ENCODE results near the gene RER1.
"Not testable (repeated sequence)": the region's sequence is repeated elsewhere in the genome, so short reads cannot be mapped to it uniquely, and the experiment has no call there.

The RER1 gene

DNA sequence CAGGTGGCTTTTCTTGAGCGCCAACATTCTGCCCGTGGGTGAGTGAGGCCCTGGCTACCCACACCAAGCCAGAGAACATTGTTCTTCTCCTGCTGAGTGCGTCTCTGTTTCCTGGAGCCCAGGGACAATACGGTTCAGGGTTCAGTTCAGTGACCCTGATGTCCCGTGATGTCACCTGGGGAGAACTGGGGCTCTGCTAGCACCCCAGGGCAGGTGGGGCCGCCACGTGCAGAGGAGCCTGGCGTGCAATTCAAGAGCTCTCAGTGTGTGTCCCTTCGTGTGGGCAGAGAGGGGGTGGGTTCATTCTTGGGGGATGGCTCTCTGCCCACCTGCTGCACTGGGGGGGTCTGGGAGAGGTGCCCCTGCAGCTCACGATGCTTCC, 38.9 kb downstream of the RER1 start:
- in situ Hi-C loops (cut with HindIII; ENCODE audit: low pct_ligation_motif_present, low pct_unique_long_range_greater_than_20kb, low sequenced_read_pairs) = no loop called here
- no peak for DNase-seq

DNA sequence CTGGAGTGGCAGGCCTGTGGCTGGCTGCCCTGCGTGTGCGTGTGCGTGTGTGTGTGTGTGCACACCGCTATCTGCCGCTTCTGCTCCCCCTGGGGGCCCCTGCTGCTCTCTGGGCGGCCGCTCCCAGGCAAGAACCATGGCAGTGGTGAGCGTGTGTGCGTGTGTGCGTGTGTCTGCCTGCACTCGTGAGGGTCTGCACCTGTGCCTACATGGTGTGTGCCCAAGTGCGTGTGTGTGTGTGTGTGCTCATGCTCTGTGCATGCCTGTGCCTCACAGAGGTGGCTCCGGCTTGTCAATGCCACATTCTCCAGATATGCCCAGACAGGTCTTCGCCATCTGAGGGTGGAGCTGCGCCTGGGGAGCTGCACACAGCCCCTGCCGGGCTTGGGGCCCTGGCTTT, 39.5 kb downstream of the RER1 start:
- in situ Hi-C loops (cut with HindIII; ENCODE audit: low pct_ligation_motif_present, low pct_unique_long_range_greater_than_20kb, low sequenced_read_pairs) = no loop called here
- DNase-seq = no peak

DNA sequence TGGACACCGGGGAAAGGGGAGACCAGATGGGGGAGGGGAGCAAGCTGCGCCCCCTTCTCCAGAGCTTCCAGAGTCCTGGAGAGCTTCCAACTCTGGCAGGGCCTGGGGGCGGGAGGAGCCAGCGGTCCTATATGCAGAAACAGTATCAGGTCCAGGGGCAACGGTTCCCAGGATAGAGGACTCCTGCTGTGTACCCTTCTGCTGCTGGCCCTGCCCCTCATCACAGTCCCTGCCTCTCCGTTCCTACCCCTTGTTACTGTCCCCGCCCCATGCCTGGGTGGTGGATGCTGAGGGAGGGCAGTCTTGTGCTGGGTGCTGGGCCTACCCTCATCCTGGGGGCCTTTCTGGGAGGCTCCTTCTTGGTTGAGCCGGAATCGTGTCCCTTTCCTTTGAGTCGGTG, 39.9 kb downstream of the RER1 start:
- no peak for DNase-seq
- in situ Hi-C loops (cut with HindIII; ENCODE audit: low pct_ligation_motif_present, low pct_unique_long_range_greater_than_20kb, low sequenced_read_pairs) = no loop called here

DNA sequence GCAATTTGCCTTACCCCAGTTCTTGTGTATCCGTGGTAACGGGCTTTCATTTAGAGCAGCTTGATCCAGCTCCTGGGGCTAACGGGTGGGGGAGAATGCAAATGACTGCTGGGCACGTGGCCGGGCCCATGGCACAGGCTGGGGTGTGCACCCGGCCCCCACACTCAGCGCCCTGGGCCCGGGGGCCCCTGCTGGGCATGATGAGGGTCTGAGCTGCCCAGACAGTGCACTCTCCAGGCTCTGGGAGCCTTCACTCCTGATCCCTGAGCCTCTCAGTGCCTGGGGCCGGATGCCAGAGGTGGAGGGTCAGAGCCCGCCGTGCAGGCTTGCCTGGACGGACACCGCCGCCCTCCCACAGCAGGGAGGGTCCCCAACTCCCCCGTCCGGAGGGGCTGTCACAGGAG, 40.8 kb downstream of the RER1 start:
- in situ Hi-C loops (cut with HindIII; ENCODE audit: low pct_ligation_motif_present, low pct_unique_long_range_greater_than_20kb, low sequenced_read_pairs) = no loop called here
- DNase-seq = no peak

DNA sequence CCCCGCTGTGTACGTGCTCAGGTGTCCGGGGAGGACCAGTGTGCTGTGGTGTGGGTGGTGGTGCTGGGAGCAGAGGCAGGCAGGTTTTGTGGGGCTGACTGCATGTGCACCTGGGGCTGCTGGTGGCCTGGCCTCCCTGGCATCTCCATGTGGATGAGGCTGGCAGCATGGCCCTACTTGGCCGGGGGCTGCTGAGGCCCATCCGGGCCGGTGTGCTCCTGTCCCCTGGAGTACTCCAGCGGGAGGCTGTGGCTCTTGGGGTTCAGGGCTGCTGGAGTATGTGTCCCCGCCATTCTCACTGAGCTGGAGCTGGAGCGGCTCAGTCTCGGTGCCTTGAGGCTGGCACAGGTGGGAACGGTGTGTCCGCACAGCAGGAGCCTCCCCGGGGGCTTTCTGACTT, 41.6 kb downstream of the RER1 start:
- DNase-seq = no peak
- in situ Hi-C loops (cut with HindIII; ENCODE audit: low pct_ligation_motif_present, low pct_unique_long_range_greater_than_20kb, low sequenced_read_pairs) = no loop called here

DNA sequence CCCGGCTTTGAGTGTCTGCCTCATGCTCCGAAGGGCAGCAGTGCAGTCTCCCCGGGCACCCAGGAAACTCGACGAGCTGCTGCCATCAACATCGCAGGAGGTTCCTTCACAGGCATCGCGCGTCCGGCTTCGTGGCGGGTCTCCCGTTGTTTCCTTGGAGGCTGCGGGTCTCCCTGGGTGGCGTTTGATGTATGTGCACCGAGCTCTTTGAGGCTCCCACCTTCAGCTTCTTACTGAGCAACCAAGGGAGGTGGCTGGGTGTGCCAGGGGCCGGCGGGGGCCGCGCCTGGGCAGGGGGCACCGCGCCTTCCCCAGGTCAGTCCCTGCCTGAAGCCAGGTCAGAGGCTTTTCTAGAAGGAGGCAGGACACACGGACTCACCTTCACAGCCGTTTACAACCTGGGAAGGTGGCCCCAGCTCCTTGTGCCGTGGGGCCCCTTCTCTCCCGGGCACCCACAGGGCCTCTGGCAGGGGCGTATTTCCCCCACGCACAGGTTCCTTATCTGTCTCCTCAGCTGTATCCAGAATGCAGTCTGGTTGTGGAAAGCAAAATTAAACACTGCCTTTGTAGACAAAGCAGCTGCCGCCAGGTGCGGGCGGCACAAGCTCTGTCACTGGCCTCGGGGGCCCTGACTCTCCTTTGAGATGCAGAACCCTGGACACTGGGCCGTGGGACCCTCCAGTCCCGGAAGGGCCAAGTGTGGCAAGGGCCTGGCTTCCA, 42.5 kb downstream of the RER1 start:
- DNase-seq = no peak
- in situ Hi-C loops (cut with HindIII; ENCODE audit: low pct_ligation_motif_present, low pct_unique_long_range_greater_than_20kb, low sequenced_read_pairs) = no loop called here

DNA sequence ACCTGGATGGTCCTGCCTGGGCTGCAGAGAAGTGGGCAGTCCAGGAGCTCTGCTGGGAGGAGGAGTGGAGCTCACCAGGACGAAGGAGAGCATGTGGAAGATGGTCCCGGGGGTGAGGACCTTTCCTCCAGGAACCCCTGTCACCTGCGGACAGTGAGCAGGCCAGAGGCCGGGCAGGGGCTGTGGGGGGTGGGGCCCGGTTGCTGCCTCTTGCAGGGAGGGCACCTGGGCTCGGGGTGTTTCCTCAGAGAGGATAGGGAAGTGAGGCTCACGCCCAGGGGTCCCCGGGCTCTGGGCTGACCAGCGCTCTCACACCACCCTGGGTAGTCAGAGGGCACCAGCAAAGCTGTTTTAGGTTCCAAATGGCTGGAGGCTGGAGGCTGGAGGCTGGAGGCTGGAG, 43.5 kb downstream of the RER1 start:
- in situ Hi-C loops (cut with HindIII; ENCODE audit: low pct_ligation_motif_present, low pct_unique_long_range_greater_than_20kb, low sequenced_read_pairs) = no loop called here
- no peak for DNase-seq

DNA sequence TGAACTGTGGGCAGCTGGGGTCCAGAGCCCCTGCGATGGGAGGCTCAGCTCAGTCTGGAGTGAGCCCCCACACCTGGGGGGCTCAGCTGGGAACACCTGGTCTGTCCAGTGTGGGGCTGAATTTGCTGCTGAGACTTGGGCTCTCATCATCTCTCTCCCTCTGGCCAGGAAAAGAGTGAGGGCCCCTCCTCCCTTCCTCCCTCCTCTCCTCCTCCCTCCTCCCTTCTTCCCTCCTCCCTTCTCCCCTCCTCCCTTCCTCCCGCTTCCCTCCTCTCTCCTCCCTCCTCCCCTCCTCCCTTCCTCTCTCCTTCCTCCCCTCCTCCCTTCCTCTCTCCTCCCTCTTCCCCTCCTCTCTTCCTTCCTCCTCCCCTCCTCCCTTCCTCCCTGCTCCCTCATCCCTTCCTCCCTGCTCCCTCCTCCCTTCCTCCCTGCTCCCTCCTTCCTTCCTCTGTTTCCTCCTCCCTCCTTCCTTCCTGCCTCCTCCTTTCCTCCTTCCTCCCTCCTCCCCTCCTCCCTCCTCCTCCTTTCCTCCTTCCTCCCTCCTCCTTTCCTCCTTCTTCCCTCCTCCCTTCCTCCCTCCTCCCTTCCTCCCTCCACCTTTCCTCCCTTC, 44.2 kb downstream of the RER1 start:
- in situ Hi-C loops (cut with HindIII; ENCODE audit: low pct_ligation_motif_present, low pct_unique_long_range_greater_than_20kb, low sequenced_read_pairs) = no loop called here
- DNase-seq = no peak

DNA sequence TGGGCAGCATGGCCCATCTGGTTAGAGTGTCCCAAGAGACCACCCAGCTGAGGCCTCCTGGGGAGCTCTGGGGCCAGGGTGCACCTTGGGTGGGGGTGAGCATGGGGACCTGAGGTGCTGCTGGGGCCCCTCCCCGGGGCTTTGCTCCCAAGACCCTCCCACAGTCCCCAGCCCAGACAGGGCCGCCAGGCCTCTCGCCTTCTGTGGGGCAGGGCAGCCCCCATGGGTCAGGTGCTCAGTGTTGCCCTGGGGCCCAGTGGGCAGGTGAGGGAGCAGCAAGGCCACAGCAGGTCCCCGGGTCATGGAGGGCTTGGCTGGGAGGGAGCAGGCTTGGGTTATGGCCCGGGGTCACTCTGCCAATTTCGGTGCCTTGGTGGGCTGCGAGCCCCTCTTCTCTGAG, 45.2 kb downstream of the RER1 start:
- in situ Hi-C loops (cut with HindIII; ENCODE audit: low pct_ligation_motif_present, low pct_unique_long_range_greater_than_20kb, low sequenced_read_pairs) = no loop called here
- no peak for DNase-seq

DNA sequence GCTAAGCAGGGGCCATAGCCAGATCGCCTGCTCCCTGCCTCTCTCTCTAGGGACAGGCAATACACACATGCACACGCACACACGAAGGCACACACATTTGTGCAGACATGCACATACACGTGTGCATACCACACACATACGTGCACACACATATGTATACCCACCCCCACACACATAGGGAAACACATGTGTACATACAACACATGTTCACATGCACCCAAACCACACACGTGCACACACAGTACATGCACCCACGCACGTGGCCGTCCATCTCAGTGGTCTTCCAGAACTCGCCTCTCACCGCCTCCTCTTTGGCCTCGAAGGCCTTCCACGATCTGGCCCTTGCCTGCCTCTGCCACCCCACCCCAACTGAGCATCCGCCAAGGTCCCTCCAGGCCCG, 46.0 kb downstream of the RER1 start:
- in situ Hi-C loops (cut with HindIII; ENCODE audit: low pct_ligation_motif_present, low pct_unique_long_range_greater_than_20kb, low sequenced_read_pairs) = no loop called here
- no peak for DNase-seq

DNA sequence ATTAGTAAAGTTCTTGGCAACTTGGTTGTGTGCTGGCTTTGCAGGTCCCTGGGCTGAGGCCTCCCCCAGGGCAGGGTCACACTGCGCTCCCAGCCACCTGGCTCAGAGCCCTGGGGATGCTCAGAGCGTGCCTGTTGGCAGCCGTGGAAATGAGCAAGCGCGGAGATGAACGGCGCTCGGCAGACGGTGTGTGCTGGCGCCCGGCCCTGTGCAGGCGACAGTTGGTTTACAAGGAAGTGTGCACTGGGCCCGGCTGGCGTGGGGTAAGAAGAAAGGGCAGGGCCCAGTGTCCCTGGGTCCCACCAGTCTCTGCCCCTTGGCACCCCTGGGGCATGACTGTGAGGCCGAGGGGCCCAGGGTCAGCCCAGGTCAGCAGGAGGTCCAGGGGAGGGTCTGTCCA, 46.4 kb downstream of the RER1 start:
- no peak for DNase-seq
- in situ Hi-C loops (cut with HindIII; ENCODE audit: low pct_ligation_motif_present, low pct_unique_long_range_greater_than_20kb, low sequenced_read_pairs) = no loop called here

DNA sequence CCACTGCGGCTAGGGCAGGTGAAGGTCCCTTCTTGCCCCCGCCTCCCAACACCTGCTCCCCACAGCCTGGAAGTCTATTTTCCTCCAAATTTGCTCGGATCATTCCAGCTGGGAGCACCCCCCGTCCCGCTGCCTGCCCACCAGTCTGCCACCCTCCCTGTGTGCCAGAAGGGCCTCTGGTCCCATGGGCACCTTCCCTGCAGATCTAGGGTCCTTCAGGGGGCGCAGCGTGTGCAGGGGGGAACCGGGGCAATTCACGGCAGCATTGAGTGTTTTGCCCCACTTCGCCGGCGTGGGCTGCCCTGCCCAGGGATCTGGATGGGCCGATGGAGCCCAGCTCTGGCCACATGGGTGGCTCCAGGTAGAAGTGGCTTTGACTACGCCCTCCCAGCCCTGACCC, 47.0 kb downstream of the RER1 start:
- in situ Hi-C loops (cut with HindIII; ENCODE audit: low pct_ligation_motif_present, low pct_unique_long_range_greater_than_20kb, low sequenced_read_pairs) = no loop called here
- no peak for DNase-seq

DNA sequence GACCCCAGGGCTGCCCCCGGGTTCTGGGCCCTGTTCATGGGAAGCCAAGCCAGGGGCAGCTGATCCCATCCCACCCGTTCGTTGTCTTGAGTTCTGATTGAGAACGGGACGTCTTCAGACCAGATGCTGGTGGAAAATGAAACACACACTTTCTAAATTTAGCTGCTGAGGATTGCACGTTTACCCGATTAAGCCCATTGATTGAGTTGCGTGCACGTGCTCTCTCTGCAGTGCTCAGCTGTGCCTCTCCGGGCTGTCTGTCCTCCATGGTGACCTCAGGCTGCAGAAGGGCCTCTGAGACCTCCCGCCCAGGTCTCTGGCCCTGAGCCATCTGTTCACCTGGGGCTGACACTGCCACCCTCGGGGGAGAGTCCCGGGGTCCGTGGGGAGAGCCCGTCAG, 47.7 kb downstream of the RER1 start:
- DNase-seq = no peak
- in situ Hi-C loops (cut with HindIII; ENCODE audit: low pct_ligation_motif_present, low pct_unique_long_range_greater_than_20kb, low sequenced_read_pairs) = no loop called here

DNA sequence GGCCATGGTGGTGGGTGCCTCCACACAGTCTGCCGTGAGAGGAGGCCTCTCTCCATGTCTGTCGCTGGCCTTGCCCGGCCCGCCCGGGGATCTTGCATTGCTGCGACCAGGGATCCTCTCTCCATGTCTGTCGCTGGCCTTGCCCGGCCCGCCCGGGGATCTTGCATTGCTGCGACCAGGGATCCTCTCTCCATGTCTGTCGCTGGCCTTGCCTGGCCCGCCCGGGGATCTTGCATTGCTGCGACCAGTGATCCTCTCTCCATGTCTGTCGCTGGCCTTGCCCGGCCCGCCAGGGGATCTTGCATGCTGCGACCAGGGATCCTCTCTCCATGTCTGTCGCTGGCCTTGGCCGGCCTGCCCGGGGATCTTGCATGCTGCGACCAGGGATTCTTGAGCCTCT, 48.7 kb downstream of the RER1 start:
- in situ Hi-C loops (cut with HindIII; ENCODE audit: low pct_ligation_motif_present, low pct_unique_long_range_greater_than_20kb, low sequenced_read_pairs); DNase-seq: not testable (repeated sequence)

DNA sequence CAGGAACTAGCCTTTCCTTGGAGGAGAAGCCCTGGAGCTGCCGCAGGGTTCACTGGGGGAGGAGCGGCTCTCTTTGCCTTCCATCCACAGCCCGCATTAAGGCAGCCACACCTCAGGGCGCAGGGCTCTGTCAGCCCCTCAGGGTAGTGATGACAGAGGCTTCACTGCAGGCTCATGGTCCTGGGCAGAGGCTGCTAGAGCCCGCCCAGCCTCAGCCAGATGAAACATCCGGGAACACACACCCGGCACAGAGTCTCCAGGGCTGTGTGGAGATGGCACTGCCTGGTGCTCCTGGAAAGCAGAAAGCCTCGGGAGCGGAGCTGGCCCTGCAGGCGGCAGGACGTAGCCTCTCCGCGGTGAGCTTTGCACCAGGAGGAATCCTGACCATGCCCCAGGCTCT, 50.1 kb downstream of the RER1 start:
- no peak for DNase-seq
- in situ Hi-C loops (cut with HindIII; ENCODE audit: low pct_ligation_motif_present, low pct_unique_long_range_greater_than_20kb, low sequenced_read_pairs) = no loop called here

DNA sequence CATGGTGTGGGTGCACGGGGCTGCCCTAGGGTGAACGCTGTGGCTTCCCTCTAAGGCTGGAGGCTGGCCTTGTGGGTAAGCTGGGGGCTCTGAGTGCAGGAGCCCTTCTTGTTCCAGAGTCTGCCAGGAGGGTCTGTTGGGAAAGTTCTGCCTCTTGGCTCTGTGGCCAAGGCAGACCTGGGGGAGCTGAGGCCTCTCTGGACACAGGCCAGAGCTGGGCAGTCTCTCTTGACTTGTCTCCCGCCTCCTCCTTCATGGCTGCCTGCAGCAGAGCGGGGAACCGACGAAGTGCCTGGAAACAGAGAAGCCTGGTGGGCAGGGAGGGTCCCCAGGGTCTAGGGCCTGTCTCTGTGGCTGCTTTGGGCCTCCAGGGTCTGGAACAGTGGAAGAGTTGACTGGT, 51.0 kb downstream of the RER1 start:
- in situ Hi-C loops (cut with HindIII; ENCODE audit: low pct_ligation_motif_present, low pct_unique_long_range_greater_than_20kb, low sequenced_read_pairs) = no loop called here

DNA sequence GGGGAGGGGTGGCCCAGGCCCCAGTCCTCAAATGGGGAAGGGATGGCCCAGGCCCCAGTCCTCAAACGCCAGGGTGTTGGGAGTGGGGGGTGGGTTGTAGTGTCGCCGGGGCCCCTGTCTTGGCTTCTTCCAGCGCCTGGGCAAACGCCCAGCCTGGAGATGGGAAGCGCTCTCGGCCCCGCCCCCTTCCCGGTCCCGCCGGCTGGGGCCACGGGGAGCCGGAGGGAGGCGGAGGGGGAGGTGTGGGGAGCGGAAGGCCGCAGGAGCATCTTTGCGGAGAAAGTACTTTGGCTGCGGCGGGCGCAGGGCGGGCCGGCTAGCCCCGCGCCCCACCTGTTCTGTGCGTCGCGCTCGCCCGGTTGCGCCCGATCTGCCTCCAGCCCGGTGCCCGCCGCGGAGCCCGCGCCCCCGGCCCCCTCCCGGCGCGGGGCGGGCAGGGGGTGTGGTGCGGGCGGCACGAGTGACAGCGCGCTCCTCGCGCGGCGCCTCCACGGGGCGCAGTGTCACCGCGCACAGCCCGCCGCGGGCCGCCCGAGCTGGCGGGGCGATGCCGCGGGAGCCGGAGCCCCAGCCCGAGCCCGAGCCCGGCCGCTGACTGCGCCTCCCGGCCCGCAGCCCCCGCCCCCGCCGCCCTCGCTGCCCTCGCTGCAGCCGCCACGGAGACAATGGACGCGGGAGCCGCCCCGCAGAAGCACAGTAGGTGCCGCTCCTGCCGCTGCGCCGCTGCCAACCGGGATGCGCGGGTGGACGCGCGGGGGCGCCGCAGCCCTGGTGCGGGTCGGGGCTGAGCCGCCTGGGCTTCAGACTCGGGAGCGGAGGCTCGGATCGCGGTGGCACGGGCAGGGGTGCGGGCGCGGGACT, 51.9 kb downstream of the RER1 start:
- in situ Hi-C loops (cut with HindIII; ENCODE audit: low pct_ligation_motif_present, low pct_unique_long_range_greater_than_20kb, low sequenced_read_pairs) = no loop called here
- DNase-seq = no peak

More for the DNA sequence above, 51.0 kb downstream of the RER1 start:
- DNase-seq = no peak

DNA sequence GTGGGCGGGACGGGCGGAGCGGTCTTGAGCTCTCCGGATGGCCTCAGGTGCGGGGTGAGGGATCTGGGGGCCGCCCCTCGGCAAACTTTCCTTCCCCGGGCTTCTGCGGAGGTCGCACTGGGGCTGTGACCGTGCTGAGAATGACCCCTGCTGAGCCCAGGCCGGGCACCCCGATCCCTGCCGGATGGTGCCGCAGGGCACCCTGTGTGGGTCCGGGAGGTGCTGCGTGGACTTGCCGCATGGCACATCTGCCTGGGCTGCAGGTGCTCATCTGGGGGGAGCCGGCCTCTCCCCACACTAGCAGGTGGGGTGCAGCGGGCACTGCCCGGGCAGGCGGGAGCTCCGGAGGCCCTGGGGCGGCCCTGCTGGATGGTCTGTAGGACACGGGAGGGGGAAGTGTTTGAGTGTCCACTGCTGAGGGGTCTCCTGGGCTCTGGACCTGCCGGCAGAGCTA, 52.5 kb downstream of the RER1 start:
- DNase-seq = no peak
- in situ Hi-C loops (cut with HindIII; ENCODE audit: low pct_ligation_motif_present, low pct_unique_long_range_greater_than_20kb, low sequenced_read_pairs) = no loop called here

DNA sequence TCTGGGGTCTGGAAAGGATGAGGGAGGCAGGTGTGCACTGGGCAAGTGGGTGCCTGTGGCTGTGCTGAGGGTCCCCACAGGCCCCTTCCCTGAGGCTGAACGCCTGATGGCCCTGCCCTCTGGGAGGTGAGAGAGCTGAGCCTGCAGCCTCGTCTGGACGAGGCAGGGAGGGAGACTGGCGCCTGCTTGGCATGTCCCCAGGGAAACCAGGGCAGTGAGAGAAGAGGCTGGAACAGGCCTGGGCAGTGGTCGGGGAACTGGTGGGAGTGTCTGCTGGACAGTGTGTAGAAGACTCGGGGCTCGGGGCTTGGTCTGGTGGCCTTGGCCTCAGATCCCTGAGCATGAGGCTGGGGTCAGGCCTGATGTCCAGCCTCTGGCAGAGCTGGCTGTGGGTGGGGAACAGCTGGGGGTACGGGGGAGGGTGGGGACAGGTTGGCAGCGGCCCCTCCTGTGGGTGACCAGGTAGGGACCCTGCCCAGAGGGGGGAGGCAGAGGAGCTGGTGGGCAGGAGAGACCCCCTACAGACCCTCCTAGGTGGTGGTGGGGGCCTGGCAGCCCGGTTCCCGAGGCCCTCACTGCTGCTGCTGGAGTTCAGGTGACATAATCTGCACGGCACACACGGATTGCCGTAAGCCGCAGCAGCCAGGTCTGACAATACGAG, 53.7 kb downstream of the RER1 start:
- in situ Hi-C loops (cut with HindIII; ENCODE audit: low pct_ligation_motif_present, low pct_unique_long_range_greater_than_20kb, low sequenced_read_pairs) = no loop called here
- DNase-seq = no peak
